Transverse colon (tissue), 4 donors: ENCODE measurements around the gene TTLL4. TPM values are rescaled to one million over a fixed set of nuclear protein-coding genes. Genes with fewer than 3 reads are reported as not detected.

ENCODE experiments used
- DNase-seq: peaks from one replicate; pipeline ENCODE4 v3.0.0-alpha.2; 2019
- H3K27ac ChIP-seq, 4 donors: fragments of 200-600 bp; sonication (generic); 2 replicates each; pipeline ENCODE4 v1.5.1; 2016 to 2018; ENCODE audit warnings: inconsistent platforms in 4 of 4
- H3K27me3 ChIP-seq: fragments of 200-600 bp; sonication (generic); 2 replicates; pipeline ENCODE4 v1.5.1; 2017; ENCODE audit warnings: inconsistent platforms
- H3K36me3 ChIP-seq, 4 donors: fragments of 200-600 bp; sonication (generic); 2 replicates each; pipeline ENCODE4 v1.5.1; 2017 to 2019; ENCODE audit warnings: inconsistent platforms in 4 of 4
- H3K4me1 ChIP-seq, 4 donors: fragments of 200-600 bp; sonication (generic); 2 replicates each; pipeline ENCODE4 v1.5.1; 2017 to 2020; ENCODE audit warnings: inconsistent platforms in 4 of 4
- H3K4me3 ChIP-seq, 4 donors: fragments of 200-600 bp; sonication (generic); 1 replicate in 1 of 4; 2 replicates in 3 of 4; pipeline versions ENCODE4 v1.5.1 to v1.6.1; 2017 to 2019; ENCODE audit warnings: inconsistent platforms in 4 of 4
- H3K9me3 ChIP-seq, 2 donors: fragments of 200-600 bp; sonication (generic); 2 replicates each; pipeline ENCODE4 v1.5.1; 2017 to 2019; ENCODE audit warnings: inconsistent platforms in 2 of 2
- EP300 ChIP-seq: sonication (generic); formaldehyde crosslinking; IDR thresholded peaks from one replicate; pipeline ENCODE4 v1.6.1; 2017; ENCODE audit warnings: antibody characterized with exemption, low read depth
- POLR2A ChIP-seq: fragments of 450-650 bp; IDR thresholded peaks from one replicate; pipeline ENCODE4 v1.6.1; 2016; ENCODE audit warnings: antibody characterized with exemption, mild to moderate bottlenecking, moderate library complexity
- POLR2AphosphoS5 ChIP-seq, 3 donors: sonication (generic); formaldehyde crosslinking; IDR thresholded peaks; one replicate each; pipeline ENCODE4 v1.6.1; 2016; ENCODE audit warnings: antibody characterized with exemption in 3 of 3
- WGBS, 2 donors: methylation state at CpG; one replicate each; pipeline ENCODE4 v1.1.5; 2018; ENCODE audit warnings: low coverage in 1 of 2; 5-methylcytosine and 5-hydroxymethylcytosine counted together
- in situ Hi-C, 4 donors: fragments of 200-750 bp; cut with MboI; loops; one replicate each; pipeline versions ENCODE4 v1.15.0 to v1.15.1; 2017; ENCODE audit warnings: low sequenced_read_pairs in 3 of 4, low pct_ligation_motif_present in 1 of 4, low pct_unique_long_range_greater_than_20kb in 1 of 4
- intact Hi-C: fragments of 100-400 bp; cut with DNase I; formaldehyde crosslinking; loops from one replicate; pipeline ENCODE4 v1.15.1; 2023; ENCODE audit warnings: low total_unique reads
- total RNA-seq, 4 donors: library from RNA; depleted of rRNA; stranded (reverse); fragments of >200 nt; gene quantifications; one replicate each; pipeline ENCODE4 v1.1.0, GENCODE V29; 2016
- TF ChIP-seq, protein P1 (sequence below), 5 experiments: fragments of 200-600 bp in 3 of 5; fragments of 450-650 bp in 2 of 5; sonication (generic) in 3 of 5; IDR thresholded peaks; 1 replicate in 2 of 5; 2 replicates in 3 of 5; pipeline ENCODE4 v1.5.1; 2016 to 2017; ENCODE audit warnings: antibody characterized with exemption in 5 of 5, inconsistent platforms in 3 of 5, mild to moderate bottlenecking in 2 of 5, moderate library complexity in 1 of 5

Gene TTLL4
- total RNA-seq, 4 donors from 2014 or later: 6.0 to 26.0 (median 15.9) TPM

DNA sequence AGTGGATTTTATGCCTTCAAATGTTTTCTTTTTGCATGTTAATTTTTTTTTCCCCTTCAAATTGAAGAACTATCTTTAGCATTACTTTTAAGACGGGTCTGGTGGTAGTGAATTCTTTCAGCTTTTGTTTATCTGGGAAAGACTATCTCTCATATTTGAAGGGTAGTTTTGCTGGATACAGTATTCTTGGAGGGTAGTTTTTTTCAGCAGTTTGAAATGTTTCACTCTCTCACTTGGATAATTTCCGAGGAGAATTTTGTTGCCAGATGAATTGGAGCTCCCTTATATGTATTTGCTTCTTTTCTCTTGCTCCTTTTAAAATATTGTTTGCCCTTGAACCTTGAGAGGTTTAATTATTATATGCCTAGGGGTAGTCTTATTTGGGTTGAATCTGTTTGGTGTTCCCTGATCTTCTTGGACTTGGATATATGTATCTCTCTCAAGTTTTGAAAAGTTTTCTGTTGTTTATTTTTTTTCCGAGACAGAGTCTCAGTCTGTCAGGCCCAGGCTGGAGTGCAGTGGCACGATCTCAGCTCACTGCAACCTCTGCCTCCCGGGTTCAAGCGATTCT is 15.5 kb downstream of the TTLL4 start:
- TF ChIP-seq EP300 (no peak), POLR2AphosphoS5 (IDR thresholded peaks at IDR 0.05) (no peak), POLR2A (no peak)
- TF ChIP-seq, protein P1, sequence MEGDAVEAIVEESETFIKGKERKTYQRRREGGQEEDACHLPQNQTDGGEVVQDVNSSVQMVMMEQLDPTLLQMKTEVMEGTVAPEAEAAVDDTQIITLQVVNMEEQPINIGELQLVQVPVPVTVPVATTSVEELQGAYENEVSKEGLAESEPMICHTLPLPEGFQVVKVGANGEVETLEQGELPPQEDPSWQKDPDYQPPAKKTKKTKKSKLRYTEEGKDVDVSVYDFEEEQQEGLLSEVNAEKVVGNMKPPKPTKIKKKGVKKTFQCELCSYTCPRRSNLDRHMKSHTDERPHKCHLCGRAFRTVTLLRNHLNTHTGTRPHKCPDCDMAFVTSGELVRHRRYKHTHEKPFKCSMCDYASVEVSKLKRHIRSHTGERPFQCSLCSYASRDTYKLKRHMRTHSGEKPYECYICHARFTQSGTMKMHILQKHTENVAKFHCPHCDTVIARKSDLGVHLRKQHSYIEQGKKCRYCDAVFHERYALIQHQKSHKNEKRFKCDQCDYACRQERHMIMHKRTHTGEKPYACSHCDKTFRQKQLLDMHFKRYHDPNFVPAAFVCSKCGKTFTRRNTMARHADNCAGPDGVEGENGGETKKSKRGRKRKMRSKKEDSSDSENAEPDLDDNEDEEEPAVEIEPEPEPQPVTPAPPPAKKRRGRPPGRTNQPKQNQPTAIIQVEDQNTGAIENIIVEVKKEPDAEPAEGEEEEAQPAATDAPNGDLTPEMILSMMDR (IDR thresholded peaks at IDR 0.05): no peak
- in situ Hi-C loops: loop anchor here in 2 of 4 donors (10.0 to 25.0 kb wide), 2 partner anchors 109 to 111 kb away; partner anchors contain the start of gene PRKAG3 (in 2 of the 2)
- H3K9me3 ChIP-seq: peaks cover 4 to 18% of the 10 kb centered on the region in 2 donors
- 93 to 96% methylated on average over 3 to 6 of the region's 6 CpGs for WGBS, 2 donors
- H3K27me3 ChIP-seq: no peaks in the 10 kb centered on the region
- no peak overlapping the region for H3K27ac ChIP-seq
- H3K4me1 ChIP-seq: peaks cover 0 to 3% (median 0%) of the 10 kb centered on the region in 4 donors
- no peak overlapping the region for H3K4me3 ChIP-seq
- intact Hi-C loops: loop anchor here (5.0 to 10.0 kb wide), 2 partner anchors 99 to 1794 kb away; no protein-coding TSS in a partner anchor
- H3K36me3 ChIP-seq: peaks cover 0 to 6% (median 0%) of the 10 kb centered on the region in 4 donors
- DNase-seq: no peak

DNA sequence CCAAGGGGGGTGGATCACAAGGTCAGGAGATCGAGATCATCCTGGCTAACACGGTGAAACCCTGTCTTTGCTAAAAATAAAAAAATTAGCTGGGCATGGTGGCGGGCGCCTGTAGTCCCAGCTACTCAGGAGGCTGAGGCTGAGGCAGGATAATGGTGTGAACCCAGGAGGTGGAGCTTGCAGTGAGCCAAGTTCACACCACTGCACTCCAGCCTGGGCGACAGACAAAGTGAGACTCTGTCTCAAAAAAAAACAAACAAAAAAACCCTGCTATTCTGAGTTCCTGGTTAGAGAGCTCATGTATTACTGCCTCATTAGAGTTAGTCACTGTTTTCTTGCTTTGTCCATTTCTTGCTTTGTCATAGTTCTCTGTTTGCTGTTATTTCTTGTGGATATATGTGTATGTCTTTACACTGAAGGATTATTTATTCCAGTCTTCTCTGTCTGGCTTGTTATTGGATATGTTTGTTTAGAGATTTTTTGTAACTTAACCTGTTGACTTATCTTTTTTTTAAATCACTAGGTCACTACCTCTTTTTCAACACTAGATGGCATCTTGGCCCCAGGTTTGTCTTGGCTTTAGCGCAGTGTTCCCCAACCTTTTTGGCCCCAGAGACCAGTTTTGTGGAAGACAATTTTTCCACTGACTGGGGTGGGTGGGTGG is 17.0 kb downstream of the TTLL4 start:
- 92 to 95% methylated on average over 4 to 6 of the region's 6 CpGs for WGBS, 2 donors
- no peak overlapping the region for H3K27ac ChIP-seq
- H3K4me1 ChIP-seq: peaks cover 3 to 18% (median 15%) of the 10 kb centered on the region in 4 donors
- no peak for DNase-seq
- H3K9me3 ChIP-seq: peaks cover 4 to 18% of the 10 kb centered on the region in 2 donors
- TF ChIP-seq, protein P1 (IDR thresholded peaks at IDR 0.05): peak; percentile 35 to 48 (median 38)
- TF ChIP-seq EP300: no peak
- TF ChIP-seq POLR2A: no peak
- no peak for TF ChIP-seq POLR2AphosphoS5 (IDR thresholded peaks at IDR 0.05)
- intact Hi-C loops (loop anchor here (5.0 to 10.0 kb wide), 2 partner anchors 97 to 1795 kb away; no protein-coding TSS in a partner anchor), in situ Hi-C loops (loop anchor here in 2 of 4 donors (10.0 to 25.0 kb wide), 2 partner anchors 107 to 110 kb away; partner anchors contain the start of gene PRKAG3 (in 2 of the 2))
- peaks cover 0 to 6% (median 0%) of the 10 kb centered on the region in 4 donors for H3K36me3 ChIP-seq
- no peak overlapping the region for H3K4me3 ChIP-seq
- no peaks in the 10 kb centered on the region for H3K27me3 ChIP-seq

DNA sequence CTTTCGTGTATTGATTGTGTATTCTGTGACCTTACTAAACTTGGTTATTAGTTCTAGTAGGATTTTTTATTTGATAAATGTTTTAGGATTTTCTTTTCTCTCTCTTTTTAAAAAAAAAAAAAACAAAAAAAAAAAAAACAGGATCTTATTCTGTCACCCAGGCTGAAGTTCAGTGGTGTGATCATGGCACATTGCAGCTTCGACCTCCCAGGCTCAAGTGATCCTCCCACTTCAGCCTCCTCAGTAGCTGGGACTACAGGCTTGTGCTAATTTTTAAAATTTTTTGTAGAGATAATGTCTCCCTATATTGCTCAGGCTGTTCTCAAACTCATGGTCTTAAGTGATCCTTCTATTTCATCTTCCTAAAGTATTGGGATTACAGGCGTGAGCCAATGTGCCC is 19.0 kb downstream of the TTLL4 start:
- Histone ChIP-seq H3K27ac (no peak overlapping the region), H3K9me3 (peaks cover 4 to 18% of the 10 kb centered on the region in 2 donors), H3K4me1 (peaks cover 3 to 33% (median 20%) of the 10 kb centered on the region in 4 donors), H3K36me3 (peaks cover 0 to 6% (median 0%) of the 10 kb centered on the region in 4 donors), H3K27me3 (no peaks in the 10 kb centered on the region), H3K4me3 (no peak overlapping the region)
- 94 to 96% methylated on average over 3 of the region's 3 CpGs for WGBS, 2 donors
- no peak for DNase-seq
- no peak for TF ChIP-seq POLR2AphosphoS5 (IDR thresholded peaks at IDR 0.05)
- no peak for TF ChIP-seq EP300
- TF ChIP-seq POLR2A: no peak
- TF ChIP-seq, protein P1 (IDR thresholded peaks at IDR 0.05): no peak
- in situ Hi-C loops: loop anchor here in 3 of 4 donors (10.0 to 25.0 kb wide), 2 partner anchors 105 to 108 kb away; partner anchors contain the start of gene PRKAG3 (in 3 of the 3)
- intact Hi-C loops: loop anchor here (5.0 to 10.0 kb wide), 2 partner anchors 95 to 1797 kb away; no protein-coding TSS in a partner anchor

DNA sequence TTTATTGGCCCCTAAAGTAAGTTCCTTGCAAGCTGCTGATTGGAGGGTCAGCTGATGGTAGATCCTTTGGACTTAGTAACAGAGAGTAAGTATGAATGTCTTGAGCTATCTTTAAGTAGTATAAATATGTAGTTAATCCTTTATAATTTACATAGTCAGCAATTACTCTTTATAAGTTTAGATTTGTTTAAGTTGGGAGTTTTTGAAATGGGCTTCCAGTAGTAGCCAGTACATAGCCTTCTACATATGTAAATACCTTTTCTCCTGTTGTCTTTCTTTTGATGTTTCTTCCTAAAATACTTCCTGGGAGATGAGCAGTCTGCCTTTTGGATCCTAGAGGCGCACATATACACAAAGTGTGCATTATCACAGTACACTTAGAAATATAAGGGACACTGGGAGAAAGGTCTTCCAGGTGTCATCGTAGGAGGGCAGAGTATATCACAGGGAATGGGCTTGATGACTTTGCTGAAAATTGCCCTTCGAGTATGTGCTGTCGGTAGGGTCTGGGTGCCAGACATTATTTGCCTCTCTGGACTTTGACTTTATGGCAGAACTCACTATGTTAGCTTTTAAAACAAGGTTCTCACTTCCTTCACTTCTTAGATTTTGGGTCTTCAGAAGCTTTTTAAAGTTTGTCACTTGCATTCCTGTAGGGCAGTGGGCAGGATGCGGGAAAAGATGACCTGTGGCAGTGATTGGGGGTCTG is 21.6 kb downstream of the TTLL4 start:
- intact Hi-C loops: no loop called here
- H3K27ac ChIP-seq: peak overlapping the region; percentile 51 to 71 (median 66)
- in situ Hi-C loops: loop anchor here in 2 of 4 donors (10.0 to 25.0 kb wide), 2 partner anchors 103 to 105 kb away; partner anchors contain the start of gene PRKAG3 (in 2 of the 2)
- H3K27me3 ChIP-seq: no peaks in the 10 kb centered on the region
- H3K36me3 ChIP-seq: no peaks in the 10 kb centered on the region
- peaks cover 4 to 5% of the 10 kb centered on the region in 2 donors for H3K9me3 ChIP-seq
- peaks cover 3 to 33% (median 20%) of the 10 kb centered on the region in 4 donors for H3K4me1 ChIP-seq
- 47 to 72% methylated on average over 4 to 5 of the region's 5 CpGs for WGBS, 2 donors
- TF ChIP-seq EP300 (no peak), POLR2A (no peak), POLR2AphosphoS5 (IDR thresholded peaks at IDR 0.05) (no peak)
- TF ChIP-seq, protein P1 (IDR thresholded peaks at IDR 0.05): no peak
- DNase-seq: no peak
- H3K4me3 ChIP-seq: no peak overlapping the region
